RWPE1 (cell line): ENCODE data around the gene MYH10.

ENCODE experiments used
- CTCF ChIA-PET: fragments of 350-600 bp; sonication (Branson Sonifier 250); formaldehyde crosslinking; extraction: SDS; loops from one replicate; lab custom pipeline; 2021; lab: Yijun Ruan, JAX
- POLR2A ChIA-PET: fragments of 400-600 bp; formaldehyde crosslinking; extraction: SDS; loops from one replicate; lab custom pipeline; 2020; ENCODE audit warnings: antibody characterized with exemption; ENCODE audit not compliant: low non-redundant PET; lab: Yijun Ruan, JAX
- DNase-seq: peaks from one replicate; pipeline ENCODE4 v3.0.0; 2012; ENCODE audit warnings: low spot score
- H3K27ac ChIP-seq: fragments of 450-650 bp; 2 replicates; pipeline ENCODE4 v1.5.1; 2017
- CTCF ChIP-seq: fragments of 450-650 bp; conservative IDR thresholded peaks from 2 replicates; pipeline ENCODE4 v1.5.1; 2017; ENCODE audit warnings: low read depth, mild to moderate bottlenecking

MYH10 gene

GRCh38 chr17:8619294-8619693, 11.2 kb downstream of the MYH10 start:
- ChIA-PET CTCF (interaction anchor here (0.6 kb wide), 1 partner anchor 103 kb away, joined by 4 read pairs; no protein-coding TSS in a partner anchor), POLR2A (no interaction called here)
- TF ChIP-seq CTCF: no peak
- DNase-seq: no peak
- H3K27ac ChIP-seq: no peak overlapping the region

- POLR2A ChIA-PET: no interaction called here
- CTCF ChIA-PET: interaction anchor here (0.6 kb wide), 1 partner anchor 103 kb away, joined by 4 read pairs; no protein-coding TSS in a partner anchor
These were observed 11.7 kb downstream of the MYH10 start for GRCh38 chr17:8618825-8619224.

GRCh38 chr17:8614988-8615387, 15.5 kb downstream of the MYH10 start:
- DNase-seq: no peak
- ChIA-PET CTCF (interaction anchor here (0.9 kb wide), 1 partner anchor 90 kb away, joined by 5 read pairs; no protein-coding TSS in a partner anchor), POLR2A (no interaction called here)
- no peak for TF ChIP-seq CTCF
- H3K27ac ChIP-seq: no peak overlapping the region

More at GRCh38 chr17:8618825-8619224, 11.7 kb downstream of the MYH10 start:
- DNase-seq: no peak
- TF ChIP-seq CTCF: no peak
- no peak overlapping the region for H3K27ac ChIP-seq

- CTCF ChIA-PET: no interaction called here
- POLR2A ChIA-PET: no interaction called here
- no peak overlapping the region for H3K27ac ChIP-seq
- no peak for DNase-seq
- no peak for TF ChIP-seq CTCF
These were observed 18.8 kb downstream of the MYH10 start for GRCh38 chr17:8611619-8612298.

- no peak overlapping the region for H3K27ac ChIP-seq
- no peak for DNase-seq
- TF ChIP-seq CTCF: no peak
- ChIA-PET POLR2A (no interaction called here), CTCF (no interaction called here)
These were observed 19.4 kb downstream of the MYH10 start for GRCh38 chr17:8611137-8611536.

GRCh38 chr17:8610558-8610957, 20.0 kb downstream of the MYH10 start:
- DNase-seq: no peak

More at GRCh38 chr17:8610558-8610957, 20.0 kb downstream of the MYH10 start:
- TF ChIP-seq CTCF: no peak
- ChIA-PET POLR2A (no interaction called here), CTCF (no interaction called here)
- H3K27ac ChIP-seq: no peak overlapping the region
